MV-4-11 (cell line): Measurements from ENCODE around the gene RPN2.

Experiments
- DNase-seq: peaks from one replicate; lab custom pipeline; 2025; lab: John Stamatoyannopoulos, UW

Gene RPN2

GRCh38 chr20:37218976-37219375 lies 39.8 kb downstream of the RPN2 start:
- no peak for DNase-seq

GRCh38 chr20:37219751-37220668 lies 40.9 kb downstream of the RPN2 start:
- no peak for DNase-seq

- peak; percentile 59 for DNase-seq
Observed at GRCh38 chr20:37220731-37221130, 41.6 kb downstream of the RPN2 start.

- no peak for DNase-seq
Observed at GRCh38 chr20:37222086-37222485, 43.0 kb downstream of the RPN2 start.

GRCh38 chr20:37223053-37223452 lies 43.9 kb downstream of the RPN2 start:
- DNase-seq = peak; percentile 98

GRCh38 chr20:37225146-37225545 lies 46.0 kb downstream of the RPN2 start:
- no peak for DNase-seq

- DNase-seq = no peak
Observed at GRCh38 chr20:37226889-37227288, 47.8 kb downstream of the RPN2 start.

GRCh38 chr20:37228082-37228481 lies 49.0 kb downstream of the RPN2 start:
- no peak for DNase-seq

- DNase-seq = no peak
Observed at GRCh38 chr20:37228656-37229055, 49.5 kb downstream of the RPN2 start.

GRCh38 chr20:37229357-37229756 lies 50.2 kb downstream of the RPN2 start:
- DNase-seq = no peak

- no peak for DNase-seq
Observed at GRCh38 chr20:37230200-37230599, 51.1 kb downstream of the RPN2 start.

GRCh38 chr20:37231947-37232630 lies 53.0 kb downstream of the RPN2 start:
- DNase-seq = no peak

GRCh38 chr20:37233548-37234253 lies 54.6 kb downstream of the RPN2 start:
- no peak for DNase-seq

GRCh38 chr20:37234254-37234581 lies 55.1 kb downstream of the RPN2 start:
- no peak for DNase-seq

GRCh38 chr20:37235065-37235464 lies 55.9 kb downstream of the RPN2 start:
- no peak for DNase-seq

GRCh38 chr20:37236462-37236861 lies 57.3 kb downstream of the RPN2 start:
- DNase-seq = no peak

- no peak for DNase-seq
Observed at GRCh38 chr20:37237656-37238055, 58.5 kb downstream of the RPN2 start.

- DNase-seq = no peak
Observed at GRCh38 chr20:37238426-37238825, 59.3 kb downstream of the RPN2 start.

- DNase-seq = no peak
Observed at GRCh38 chr20:37238935-37239451, 59.9 kb downstream of the RPN2 start.

GRCh38 chr20:37240337-37241067 lies 61.4 kb downstream of the RPN2 start:
- DNase-seq = no peak

GRCh38 chr20:37242503-37242902 lies 63.4 kb downstream of the RPN2 start:
- no peak for DNase-seq
